HUDEP-2 (cell line): Measurements from ENCODE around the gene SLF1.
"Not testable (repeated sequence)": the region's sequence is repeated elsewhere in the genome, so short reads cannot be mapped to it uniquely, and the experiment has no call there.

Experiments
- DNase-seq, 76 experiments: peaks; one replicate each; lab custom pipeline; 2025; ENCODE audit not compliant: unreplicated experiment in 76 of 76; lab: John Stamatoyannopoulos, UW

Gene SLF1

DNA sequence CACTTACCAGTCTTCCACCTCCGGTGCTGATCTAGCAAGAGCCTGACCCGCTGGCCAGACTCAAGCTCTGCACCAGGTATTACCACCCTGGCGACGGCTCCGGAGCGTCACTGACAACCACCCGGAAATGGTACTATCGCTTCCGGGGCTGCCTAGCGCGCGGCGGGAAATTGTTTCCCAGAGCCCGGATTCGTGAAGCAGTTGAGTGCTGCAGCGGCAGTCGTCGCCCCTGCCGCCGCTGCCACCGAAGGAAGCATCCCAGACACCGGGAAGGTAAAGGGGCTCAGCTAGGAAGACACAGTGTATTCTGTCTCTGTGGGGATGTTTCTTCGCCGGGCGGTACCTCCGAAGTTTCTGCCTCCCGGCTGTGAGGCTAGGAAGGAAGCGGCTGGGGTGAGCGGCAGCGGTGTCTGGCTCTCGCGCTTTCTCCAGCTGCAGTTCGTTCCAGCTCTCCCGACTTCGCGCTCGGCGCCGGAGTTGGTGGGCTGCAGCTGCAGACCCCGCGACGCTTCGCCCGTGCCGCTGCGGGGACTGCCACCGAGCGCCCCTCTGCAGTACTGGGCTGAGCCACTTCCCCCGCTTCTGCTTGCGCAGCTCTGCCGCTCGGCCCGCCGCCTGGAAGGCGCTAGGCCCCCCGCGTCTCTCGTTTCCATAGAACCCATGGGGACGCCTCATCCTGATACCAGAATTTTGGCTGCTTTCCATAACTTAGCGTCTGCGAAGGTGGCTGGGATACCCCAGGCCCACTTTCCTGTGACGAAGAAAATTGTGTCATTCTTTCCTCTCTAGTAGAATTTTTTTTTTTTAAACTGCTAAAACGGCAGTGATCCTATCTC lies at the start of gene SLF1, which contains the start of gene KIAA0825:
SLF1 (plus strand) TSS at position 177 of the 836 bp plus-strand sequence. CDS start 10,142 bp downstream, outside the sequence.
KIAA0825 (minus strand) TSS at position 112 of the 836 bp plus-strand sequence. CDS start 81,478 bp downstream, outside the sequence.
- DNase-seq: peak in 75 of 76 experiments; percentile 14 to 86 (median 71)

DNA sequence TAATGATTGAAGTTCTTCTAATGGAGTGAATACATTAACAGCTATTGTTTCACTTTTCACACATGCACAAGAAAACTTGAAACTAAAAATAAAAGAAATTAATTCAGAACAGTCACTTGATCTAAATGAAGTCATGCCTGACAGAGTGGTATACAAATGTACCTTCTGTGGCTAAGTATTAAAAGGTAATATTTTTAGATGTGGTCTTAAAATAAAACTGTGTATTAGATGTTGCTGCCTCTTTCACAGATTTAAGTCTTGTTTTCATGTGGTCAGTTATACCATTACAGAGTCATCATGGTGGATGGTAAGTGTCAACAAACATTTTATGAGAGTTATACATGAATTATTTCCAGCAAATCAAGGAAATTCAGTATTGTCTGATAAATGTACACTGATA lies 47.1 kb upstream of the SLF1 start:
- DNase-seq: no peak

DNA sequence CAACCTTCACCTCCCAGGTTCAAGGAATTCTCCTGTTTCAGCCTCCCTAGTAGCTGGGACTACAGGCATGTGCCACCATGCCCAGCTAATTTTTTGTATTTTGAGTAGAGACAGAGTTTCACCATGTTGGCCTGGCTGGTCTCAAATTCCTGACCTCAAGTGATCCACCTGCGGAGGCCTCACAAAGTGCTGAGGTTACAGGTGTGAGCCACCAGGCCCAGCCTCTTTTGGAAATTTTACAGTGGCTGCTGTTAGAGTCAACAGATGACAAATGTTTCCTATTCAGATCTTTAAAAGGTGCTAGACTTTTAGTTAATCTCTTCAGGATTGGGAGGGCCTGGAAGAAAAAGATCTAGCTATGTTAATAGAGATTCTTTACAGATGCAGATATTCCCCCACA lies 45.1 kb upstream of the SLF1 start:
- not testable (repeated sequence) for DNase-seq

DNA sequence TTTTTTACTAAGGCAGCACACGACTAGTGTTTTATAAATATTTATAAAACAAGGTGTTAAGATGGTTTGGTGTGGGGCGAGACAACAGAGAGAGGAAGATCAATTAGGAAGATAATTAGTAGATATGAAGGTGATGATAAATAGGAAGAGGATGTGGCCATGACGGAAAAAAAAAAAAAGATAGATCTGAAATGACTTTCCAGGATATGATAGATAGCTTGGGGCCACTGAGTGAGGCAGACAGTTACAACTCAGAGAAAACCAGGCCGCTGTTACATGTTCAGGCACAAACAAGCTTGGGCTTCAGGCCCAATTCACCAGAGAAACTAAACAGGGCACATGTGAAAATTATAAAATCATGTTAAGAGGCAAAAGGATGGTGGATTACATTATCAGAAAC lies 43.3 kb upstream of the SLF1 start:
- DNase-seq: no peak

DNA sequence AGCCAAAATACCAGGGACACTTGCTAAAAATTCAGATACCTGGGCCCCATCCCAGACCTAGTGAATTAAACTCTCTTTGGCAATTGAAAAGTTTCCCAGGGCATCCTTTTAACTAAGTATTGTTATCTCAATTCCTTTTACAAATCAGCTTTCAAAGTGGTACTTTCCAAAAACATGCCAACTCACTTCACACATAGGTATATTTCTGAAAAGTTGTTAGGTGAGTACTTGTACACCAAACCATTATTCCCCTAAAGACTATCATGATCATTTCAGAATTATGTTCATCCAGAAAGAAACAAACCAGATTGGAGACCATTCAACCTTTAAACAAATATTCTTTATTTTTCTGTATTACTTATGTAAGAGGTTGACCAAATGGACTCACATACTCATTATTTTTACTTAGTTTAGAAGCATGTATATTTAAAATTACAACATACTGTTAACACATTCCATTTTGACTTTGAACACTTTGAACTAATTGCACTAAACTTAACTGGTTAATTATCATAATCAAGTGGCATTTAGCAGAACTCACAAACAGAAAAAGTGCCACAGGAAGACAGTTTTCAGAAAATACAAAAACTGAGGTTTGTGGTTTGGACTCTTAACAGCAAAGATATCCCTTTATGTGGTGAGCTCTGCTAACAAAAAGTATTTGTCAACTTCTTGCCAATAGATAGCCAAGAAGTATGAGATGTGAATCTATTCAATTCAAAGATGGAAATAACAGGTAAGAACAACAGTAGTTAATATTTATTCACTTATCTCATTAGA lies 40.8 kb upstream of the SLF1 start:
- DNase-seq: no peak

DNA sequence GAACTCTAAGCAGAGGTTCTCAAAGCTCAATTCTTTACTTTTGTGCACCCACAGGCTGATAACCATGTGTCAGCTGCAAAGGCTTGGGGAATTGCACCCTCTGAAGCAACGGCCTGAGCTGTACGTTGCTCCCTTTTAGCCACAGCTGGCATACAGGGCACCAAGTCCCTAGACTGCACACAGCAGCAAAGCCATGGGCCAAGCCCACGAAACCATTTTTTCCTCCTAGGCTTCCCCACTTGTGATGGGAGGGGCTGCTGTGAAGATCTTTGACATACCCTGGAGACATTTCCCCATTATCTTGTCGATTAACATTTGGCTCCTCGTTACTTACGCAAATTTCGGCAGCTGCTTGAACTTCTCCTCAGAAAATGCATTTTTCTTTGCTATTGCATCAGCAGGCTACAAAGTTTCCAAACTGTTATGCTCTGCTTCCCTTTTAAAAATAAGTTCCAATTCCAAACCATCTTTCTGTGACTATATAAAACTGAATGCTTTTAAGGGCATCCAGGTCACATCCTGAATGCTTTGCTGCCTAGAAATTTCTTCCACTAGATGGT lies 23.1 kb upstream of the SLF1 start:
- no peak for DNase-seq

DNA sequence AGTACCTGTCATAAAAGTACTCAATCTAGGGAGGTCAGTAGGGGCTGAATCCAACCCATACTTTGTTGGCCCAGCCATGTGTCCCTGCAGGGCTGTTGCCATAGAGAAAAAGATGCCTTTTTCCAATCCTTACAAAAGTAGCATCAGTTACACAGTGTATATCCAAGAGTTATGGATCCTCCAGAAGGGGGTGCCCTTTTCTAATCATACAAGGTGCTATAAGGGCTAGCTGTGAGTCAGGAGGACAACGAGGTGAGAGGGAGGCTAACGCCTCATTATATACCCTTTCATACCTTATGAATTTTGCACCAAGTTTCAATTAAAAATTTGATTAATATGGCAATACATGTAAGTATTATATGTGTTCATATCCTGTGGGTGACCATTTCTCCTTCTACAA lies 4.9 kb upstream of the SLF1 start:
- DNase-seq: peak in 34 of 76 experiments; percentile 1 to 59 (median 22)

DNA sequence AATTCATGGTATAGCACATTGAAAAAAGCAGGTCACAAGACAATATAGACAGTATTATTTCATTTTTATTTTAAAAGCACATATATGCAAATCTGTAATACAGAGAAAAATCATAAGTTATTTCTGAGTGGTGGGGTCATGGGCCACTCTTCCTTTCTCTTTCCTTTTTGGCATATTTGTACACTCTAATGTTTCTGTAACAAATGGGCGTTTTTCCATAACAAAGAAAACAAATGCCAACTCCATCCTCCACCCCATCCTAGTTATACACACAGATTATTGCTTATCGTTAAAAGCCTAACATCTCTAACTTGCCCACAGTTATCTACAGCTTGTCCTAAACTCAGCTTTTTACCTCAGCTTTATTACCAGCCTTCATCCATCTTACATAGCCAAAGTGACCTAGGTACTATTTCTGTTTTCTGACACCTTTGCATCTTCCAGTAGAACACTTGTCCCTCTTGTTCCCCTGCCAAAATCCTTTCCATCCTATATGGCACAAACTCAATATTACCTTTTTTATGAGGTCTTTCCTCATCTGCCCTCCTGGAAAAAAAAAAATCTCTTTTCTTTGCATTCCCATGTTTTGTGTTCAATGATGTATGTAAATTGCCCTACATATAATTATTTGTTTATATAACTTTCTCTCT lies 4.2 kb upstream of the SLF1 start:
- no peak for DNase-seq

DNA sequence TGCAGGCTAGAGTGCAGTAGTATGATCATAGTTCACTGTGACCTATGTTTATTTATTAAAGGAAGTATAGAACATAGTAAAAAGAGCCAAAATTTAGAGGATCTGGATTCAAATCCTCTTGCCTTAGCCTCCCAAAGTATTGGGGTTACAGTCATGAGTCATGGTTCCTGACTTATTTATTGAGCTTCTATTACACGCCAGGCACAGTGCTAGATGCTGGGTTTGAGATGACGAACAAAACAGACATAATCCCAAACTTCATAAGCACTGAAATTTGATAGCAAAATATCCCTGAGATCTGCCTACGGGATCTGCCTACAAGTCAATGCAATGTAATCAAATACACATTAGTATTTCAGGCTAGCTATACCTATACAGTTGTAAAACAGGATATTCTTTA lies 2.6 kb upstream of the SLF1 start:
- no peak for DNase-seq

DNA sequence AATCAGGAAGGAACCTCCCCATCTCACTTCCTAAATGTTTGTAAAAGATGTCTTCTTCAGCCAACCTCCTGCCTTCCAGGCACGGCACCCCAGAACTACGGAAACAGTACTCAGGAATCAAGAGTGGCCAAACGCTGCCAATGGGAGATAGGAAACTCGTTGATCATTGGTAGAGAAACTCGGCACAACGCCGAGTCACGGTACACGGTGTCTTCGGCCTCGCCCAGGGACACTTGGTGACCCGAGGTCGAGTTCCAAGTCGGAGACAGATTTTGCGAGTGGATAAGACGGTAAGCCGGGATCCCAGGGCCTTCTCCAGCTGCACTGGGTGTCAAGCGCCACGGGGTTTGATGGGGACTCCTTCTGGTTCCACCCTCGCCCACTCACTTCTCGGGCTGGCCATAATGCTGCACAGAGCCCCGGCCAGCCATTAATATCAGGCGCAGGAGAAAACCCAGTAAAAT lies 408 bp upstream of the SLF1 start:
- peak in 74 of 76 experiments; percentile 22 to 87 (median 68) for DNase-seq

DNA sequence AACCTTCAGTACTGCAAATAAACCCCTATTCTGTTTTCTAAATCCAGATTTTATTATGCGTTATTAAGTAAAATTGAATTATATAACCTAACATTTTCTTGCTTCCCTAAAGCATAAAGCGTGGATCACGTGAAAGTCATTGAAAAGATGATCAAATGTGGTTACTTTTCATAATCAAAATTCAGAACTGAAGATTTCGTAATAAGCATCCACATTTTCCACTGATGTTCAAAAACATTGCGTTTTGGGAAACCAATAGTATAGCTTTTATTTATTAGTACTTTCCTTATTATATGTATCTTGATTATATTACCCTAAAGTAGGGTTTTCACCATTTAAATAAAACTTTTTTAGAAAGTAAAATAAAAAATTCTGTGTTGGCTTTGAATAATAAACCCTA lies 1.8 kb downstream of the SLF1 start:
- no peak for DNase-seq

DNA sequence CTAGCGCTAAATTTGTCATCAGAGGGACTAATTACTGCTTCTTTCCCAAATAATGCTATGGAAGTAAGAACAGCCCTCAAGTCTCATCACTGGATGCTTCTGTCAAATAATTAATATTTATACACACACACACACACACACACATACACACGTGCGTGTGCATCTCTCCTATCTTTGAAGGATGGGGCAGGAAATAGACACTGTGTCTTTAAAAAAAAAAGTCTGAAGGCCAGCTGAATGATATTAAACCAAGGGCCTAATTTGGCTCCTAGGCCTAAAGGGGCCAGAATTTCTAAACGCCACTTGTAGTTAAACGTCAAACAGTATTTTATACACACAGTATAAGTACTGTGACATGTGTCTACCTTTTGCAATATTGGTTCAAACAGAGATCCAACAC lies 3.3 kb downstream of the SLF1 start:
- peak in 1 of 76 experiments; percentile 4 for DNase-seq

DNA sequence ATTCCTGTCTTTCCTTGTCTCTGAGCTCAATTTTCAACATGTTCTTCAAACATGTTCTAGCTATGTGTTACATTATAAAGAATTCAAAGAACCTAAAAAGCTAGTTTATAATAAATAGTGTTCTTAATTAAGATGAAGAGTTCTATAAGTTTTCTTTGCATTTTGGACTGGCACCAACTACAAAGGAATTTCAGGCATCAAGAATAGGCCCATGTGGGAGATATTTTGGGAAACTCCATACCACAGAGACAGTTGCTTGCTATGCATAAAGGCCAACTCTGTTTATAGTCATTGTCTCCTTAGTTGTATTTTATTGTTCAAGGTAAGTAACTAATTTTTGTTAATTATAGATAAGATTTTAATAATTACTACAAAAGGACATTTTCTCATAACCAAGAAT lies 4.5 kb downstream of the SLF1 start:
- no peak for DNase-seq

DNA sequence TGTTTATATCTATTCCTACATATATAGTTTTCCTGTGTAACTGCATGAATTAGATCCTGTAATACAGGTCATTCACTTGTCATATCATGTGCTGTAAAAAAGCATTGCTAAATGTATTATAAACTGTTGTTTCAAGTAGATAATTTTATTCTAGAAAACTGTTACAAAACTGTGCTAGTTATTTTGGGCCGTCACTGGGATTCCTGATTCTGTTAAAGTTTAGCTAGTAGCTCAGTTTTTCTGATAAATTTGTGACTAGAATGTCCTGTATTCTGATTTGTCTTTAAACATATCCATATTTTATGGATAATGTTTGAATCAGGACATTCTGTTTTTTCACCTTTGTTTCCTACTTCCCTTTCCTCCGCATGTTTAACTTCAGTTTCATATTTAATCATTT lies 5.4 kb downstream of the SLF1 start:
- no peak for DNase-seq

DNA sequence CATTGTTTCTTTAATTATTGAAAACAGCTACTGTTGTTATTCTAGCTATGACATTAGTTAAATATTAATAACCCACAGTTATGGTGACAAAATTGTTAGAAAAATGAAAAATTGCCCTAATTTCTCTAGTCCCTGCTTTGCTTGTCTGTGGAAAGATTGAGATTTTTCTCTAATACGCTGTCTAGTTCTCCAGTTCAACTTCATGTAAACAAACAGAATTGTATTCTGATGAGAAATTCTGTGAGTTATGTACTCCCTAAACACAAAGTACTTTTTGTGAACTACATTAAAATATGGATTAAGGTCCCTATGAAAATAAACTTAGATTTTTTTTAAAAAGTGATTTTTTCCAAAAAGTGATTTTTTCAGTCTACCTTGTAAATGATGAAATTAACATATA lies 8.7 kb downstream of the SLF1 start:
- DNase-seq: no peak

DNA sequence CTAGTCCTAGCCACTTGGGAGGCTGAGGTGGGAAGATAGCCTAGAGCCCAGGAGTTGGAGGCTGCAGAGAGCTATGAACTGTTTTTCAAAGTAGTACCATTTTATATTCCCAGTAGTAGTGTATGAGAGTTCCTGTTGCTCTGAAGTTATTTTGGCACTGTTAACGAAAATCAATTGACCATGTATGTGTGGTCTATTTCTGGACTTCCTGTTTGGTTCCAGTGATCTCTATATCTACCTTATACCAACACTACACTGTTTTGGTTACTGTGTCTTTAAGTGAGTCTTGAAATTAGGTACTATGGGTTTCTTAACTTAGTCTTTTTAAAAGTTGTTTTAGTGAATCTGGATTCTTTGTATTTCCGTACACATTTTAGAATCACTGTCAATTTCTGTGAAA lies 13.6 kb downstream of the SLF1 start:
- DNase-seq: no peak

DNA sequence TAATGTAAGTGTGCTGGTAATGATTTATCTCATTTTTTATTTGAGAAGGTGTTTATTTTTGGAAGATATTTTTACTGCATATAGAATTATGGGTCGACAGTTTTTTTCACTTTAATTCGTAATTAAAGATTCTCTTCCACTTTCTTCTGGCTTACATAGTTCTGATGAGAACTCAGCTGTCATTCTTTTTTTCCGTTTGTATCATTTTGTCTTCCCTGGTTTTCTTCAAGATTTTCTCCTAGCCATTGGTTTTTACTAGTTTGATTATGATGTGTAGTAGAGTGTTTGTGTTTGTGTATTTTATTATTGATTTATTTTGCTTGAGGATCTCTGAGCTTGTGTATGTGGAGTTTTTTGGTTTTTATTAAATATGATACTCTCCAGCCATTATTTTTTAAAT lies 21.7 kb downstream of the SLF1 start:
- DNase-seq: no peak

DNA sequence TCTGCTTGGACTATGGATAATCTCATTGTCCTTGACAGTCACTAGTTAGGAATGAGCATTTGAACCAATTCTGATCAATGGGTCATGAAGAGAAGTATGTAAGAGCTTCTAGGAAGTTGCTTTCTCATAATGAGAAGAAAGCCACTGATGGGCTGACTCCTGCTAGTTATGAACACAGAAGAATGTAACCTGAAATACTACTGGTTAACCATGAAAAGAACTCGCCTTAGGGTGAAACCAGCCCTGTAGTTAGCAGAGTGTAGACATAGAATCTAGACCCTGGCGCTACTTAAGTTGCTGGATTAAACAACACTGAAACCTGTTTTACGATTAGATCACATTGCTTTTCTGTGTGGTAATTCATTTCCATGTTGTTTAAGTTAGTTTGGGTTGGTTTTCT lies 26.6 kb downstream of the SLF1 start:
- DNase-seq: no peak

DNA sequence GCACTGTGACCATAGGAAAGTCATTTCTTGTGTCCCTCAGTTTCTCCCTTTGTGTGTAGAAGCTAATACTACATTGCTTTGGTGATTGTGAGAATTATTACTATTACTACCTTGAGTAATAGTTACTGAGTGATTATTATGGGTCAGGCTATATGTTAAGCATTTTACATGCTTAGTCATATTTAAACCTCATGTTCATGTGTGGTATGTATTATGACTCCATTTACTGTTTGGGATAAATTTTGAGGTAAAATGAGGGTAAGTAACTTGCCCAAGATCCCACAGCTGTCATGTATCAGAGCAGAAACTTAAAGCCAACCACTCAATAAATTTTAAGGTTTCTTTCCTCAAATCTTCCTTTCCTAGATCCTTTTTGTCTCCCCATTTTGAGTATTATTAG lies 28.3 kb downstream of the SLF1 start:
- DNase-seq: no peak

DNA sequence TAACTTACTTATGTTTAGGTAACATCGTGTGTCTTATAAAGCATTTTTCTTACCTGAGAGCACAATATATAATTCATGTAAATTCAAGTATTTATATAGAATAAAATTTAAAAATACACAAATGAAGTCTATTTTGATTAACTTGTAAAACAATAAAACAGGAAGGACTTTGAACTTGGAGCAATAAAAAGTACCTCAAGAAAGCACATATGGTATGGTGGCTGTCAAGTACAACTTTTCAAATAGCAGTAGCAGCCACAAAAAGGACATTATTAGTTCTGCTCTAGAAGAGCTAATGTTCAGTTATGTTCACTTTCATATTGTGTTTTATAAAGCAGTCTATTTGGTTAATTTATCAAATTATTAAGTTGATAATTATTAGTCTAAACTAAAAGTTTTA lies 31.4 kb downstream of the SLF1 start:
- no peak for DNase-seq

DNA sequence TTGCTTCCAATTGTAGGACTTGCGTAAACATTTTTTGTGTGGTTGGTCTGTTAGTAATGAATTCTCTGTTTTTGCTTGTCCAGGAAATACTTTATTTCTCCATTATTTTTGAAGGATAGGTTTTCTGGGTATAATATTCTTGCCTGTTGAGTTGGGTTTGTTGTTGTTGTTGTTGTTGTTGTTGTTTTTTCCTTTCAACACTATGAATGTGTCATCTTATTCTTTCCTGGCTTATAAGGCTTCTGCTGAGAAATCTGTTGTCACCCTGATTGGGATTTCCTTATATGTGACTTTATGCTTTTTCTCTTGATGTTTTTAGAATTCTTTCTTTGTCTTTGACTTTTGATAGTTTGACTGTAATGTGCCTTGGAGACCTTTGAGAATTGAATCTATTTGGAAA lies 39.8 kb downstream of the SLF1 start:
- DNase-seq: no peak
